Neural crest cell (in vitro differentiated cells): ENCODE results near the gene CALN1. TPM values are rescaled to one million over a fixed set of nuclear protein-coding genes. Genes with fewer than 3 reads are reported as not detected.

Experiments
- DNase-seq: peaks from one replicate; pipeline ENCODE4 v3.0.0; 2021; ENCODE audit warnings: low read depth, mixed read lengths, low spot score
- H3K27ac Mint-ChIP-seq: one replicate; pipeline ENCODE4 v1.8.0; 2021; ENCODE audit warnings: mild to moderate bottlenecking, mixed read lengths; ENCODE audit not compliant: unreplicated experiment
- H3K27me3 Mint-ChIP-seq: 2 replicates; pipeline ENCODE4 v1.8.0; 2021; ENCODE audit warnings: low read depth, mild to moderate bottlenecking, mixed read lengths
- H3K36me3 Mint-ChIP-seq: 2 replicates; pipeline ENCODE4 v1.8.0; 2021; ENCODE audit warnings: low read depth, mild to moderate bottlenecking, mixed read lengths
- H3K4me1 Mint-ChIP-seq: 2 replicates; pipeline ENCODE4 v1.8.0; 2021; ENCODE audit warnings: mixed read lengths
- H3K4me3 Mint-ChIP-seq: one replicate; pipeline ENCODE4 v1.8.0; 2021; ENCODE audit warnings: mild to moderate bottlenecking, mixed read lengths
- H3K9me3 Mint-ChIP-seq: 2 replicates; pipeline ENCODE4 v1.8.0; 2021; ENCODE audit warnings: mixed read lengths
- CTCF ChIP-seq: fragments of 200-600 bp; sonication (generic); conservative IDR thresholded peaks from 2 replicates; pipeline ENCODE4 v1.5.0; 2021; ENCODE audit warnings: antibody characterized with exemption, mild to moderate bottlenecking
- total RNA-seq: library from RNA; stranded (reverse); gene quantifications from 2 replicates; pipeline ENCODE4 v1.2.1, GENCODE V29; 2021

CALN1 gene
- total RNA-seq, 1 donor from 2014 or later = 0.51 TPM

- H3K27ac Mint-ChIP-seq = no peak overlapping the region
- TF ChIP-seq CTCF = no peak
- H3K36me3 Mint-ChIP-seq = no peaks in the 10 kb centered on the region
- H3K4me1 Mint-ChIP-seq = peaks cover 7% of the 10 kb centered on the region
- H3K4me3 Mint-ChIP-seq = no peak overlapping the region
- H3K27me3 Mint-ChIP-seq = peaks cover 4% of the 10 kb centered on the region
- no peak for DNase-seq
- H3K9me3 Mint-ChIP-seq = peaks cover 11% of the 10 kb centered on the region
Observed at GRCh38 chr7:72112530-72112929, 299.6 kb downstream of the CALN1 start.

DNA sequence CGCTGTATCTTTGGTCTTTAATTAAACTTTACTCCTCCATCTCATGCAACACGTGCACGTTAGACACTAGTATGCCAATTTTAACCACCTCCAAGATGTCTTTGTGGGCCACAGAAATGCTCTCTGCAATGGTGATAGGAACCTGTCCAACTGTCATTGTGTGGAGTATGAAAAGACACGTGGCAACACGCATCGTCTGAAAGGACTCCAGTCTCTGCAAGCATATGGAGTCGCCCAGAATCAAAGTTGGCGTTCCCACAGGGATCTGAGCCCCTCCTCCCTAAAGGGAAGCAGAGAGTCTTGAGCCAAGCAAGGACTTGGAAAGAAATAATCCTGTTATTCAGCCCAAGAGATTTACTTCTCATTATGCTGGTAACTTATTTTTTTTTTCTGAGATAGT, 301.1 kb downstream of the CALN1 start:
- H3K27me3 Mint-ChIP-seq = peaks cover 4% of the 10 kb centered on the region
- H3K4me3 Mint-ChIP-seq = no peak overlapping the region
- no peaks in the 10 kb centered on the region for H3K36me3 Mint-ChIP-seq
- H3K27ac Mint-ChIP-seq = no peak overlapping the region
- DNase-seq = no peak
- peaks cover 7% of the 10 kb centered on the region for H3K4me1 Mint-ChIP-seq
- peaks cover 9% of the 10 kb centered on the region for H3K9me3 Mint-ChIP-seq
- no peak for TF ChIP-seq CTCF

DNA sequence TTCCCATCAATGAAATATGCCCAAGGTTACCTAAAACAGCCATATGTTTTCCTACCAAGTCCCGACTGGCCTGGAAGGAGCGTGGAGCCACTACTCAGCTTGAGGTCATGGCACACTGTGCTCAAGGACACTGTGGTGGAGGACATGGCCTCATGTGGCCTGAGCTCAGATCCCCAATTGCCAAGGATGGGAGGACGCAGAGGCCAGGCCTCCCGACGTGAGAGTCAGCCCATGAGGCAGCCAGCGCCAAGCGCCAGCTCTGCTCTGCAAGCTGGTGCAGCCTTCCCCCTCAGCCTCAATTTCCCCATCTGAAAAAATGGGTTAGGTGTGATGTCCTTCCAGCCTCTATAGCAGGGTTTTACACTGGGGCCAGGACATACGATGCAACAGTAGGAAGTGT, 302.6 kb downstream of the CALN1 start:
- no peak for DNase-seq
- Mint-ChIP-seq H3K27ac (no peak overlapping the region), H3K9me3 (peaks cover 9% of the 10 kb centered on the region), H3K4me3 (no peak overlapping the region), H3K4me1 (peaks cover 7% of the 10 kb centered on the region), H3K36me3 (no peaks in the 10 kb centered on the region), H3K27me3 (peaks cover 4% of the 10 kb centered on the region)
- TF ChIP-seq CTCF = no peak

- H3K4me1 Mint-ChIP-seq = no peaks in the 10 kb centered on the region
- H3K9me3 Mint-ChIP-seq = peaks cover 11% of the 10 kb centered on the region
- H3K4me3 Mint-ChIP-seq = no peak overlapping the region
- no peaks in the 10 kb centered on the region for H3K36me3 Mint-ChIP-seq
- TF ChIP-seq CTCF = no peak
- DNase-seq = no peak
- H3K27me3 Mint-ChIP-seq = peaks cover 4% of the 10 kb centered on the region
- H3K27ac Mint-ChIP-seq = no peak overlapping the region
Observed at GRCh38 chr7:72106405-72106804, 305.7 kb downstream of the CALN1 start.

DNA sequence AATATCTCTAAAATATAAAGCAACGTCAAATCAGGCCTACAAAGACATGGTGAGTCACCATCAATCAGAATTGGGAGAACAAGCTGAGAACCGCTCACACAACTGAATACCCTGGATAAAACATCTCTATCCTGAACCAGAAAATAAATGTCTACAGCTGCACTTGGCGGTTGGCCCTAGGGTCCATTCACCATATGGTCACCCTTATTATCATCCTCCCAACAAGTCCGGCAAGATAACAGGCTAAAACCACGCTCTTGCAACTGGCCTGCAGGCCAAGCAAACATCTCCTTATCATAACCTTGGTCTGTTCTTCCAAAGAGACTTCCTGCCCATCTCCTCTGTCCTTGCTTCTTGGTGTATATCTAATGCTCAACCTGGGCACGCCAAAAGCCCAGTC, 310.7 kb downstream of the CALN1 start:
- Mint-ChIP-seq H3K27me3 (no peaks in the 10 kb centered on the region), H3K4me1 (no peaks in the 10 kb centered on the region), H3K9me3 (peaks cover 2% of the 10 kb centered on the region), H3K4me3 (no peak overlapping the region), H3K27ac (no peak overlapping the region), H3K36me3 (no peaks in the 10 kb centered on the region)
- TF ChIP-seq CTCF = no peak
- DNase-seq = no peak

DNA sequence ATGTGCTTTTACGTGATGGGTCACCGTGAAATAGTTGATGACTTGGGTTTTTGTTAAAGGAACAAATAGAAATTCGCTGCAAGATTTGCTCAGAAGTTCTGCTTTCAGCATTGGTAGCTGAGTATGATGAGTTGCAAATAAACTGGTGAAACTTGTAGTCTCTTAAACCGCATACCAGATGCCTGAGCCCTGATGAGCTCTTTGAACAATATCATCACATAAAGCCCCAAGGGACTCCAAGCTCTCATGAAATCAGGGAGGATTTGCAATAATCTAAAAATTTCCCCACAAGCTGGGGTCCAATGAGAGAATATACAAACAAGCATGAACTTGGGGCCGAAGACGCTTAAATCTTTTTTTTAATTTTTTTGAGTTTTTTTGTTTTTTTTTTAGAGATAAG, 312.4 kb downstream of the CALN1 start:
- Mint-ChIP-seq H3K9me3 (peaks cover 2% of the 10 kb centered on the region), H3K27ac (no peak overlapping the region), H3K27me3 (no peaks in the 10 kb centered on the region), H3K4me1 (no peaks in the 10 kb centered on the region), H3K36me3 (no peaks in the 10 kb centered on the region), H3K4me3 (no peak overlapping the region)
- TF ChIP-seq CTCF = no peak
- no peak for DNase-seq
